Activated T-helper 9 cell treated with anti-CD3 and anti-CD28 coated beads, Interleukin-2, amount 50 U/mL, for 16 hours (primary cell): ENCODE measurements around the gene RFNG.

Source experiments
- DNase-seq: peaks from one replicate; pipeline ENCODE4 v3.0.0-alpha.2; 2020; ENCODE audit warnings: low read depth

Gene RFNG

GRCh38 chr17:82089723-82090548, 38.3 kb upstream of the RFNG start:
- no peak for DNase-seq

- no peak for DNase-seq
These were observed 37.5 kb upstream of the RFNG start for GRCh38 chr17:82088838-82089722.

GRCh38 chr17:82087961-82088837, 36.6 kb upstream of the RFNG start:
- no peak for DNase-seq

GRCh38 chr17:82086941-82087906, 35.6 kb upstream of the RFNG start:
- DNase-seq, result no peak

- DNase-seq, result no peak
These were observed 34.5 kb upstream of the RFNG start for GRCh38 chr17:82085931-82086764.

- DNase-seq, result no peak
These were observed 33.6 kb upstream of the RFNG start for GRCh38 chr17:82085031-82085861.

- DNase-seq, result no peak
These were observed 32.9 kb upstream of the RFNG start for GRCh38 chr17:82084373-82085030.

- no peak for DNase-seq
These were observed 32.1 kb upstream of the RFNG start for GRCh38 chr17:82083533-82084359.

- DNase-seq, result no peak
These were observed 31.4 kb upstream of the RFNG start for GRCh38 chr17:82083009-82083408.

GRCh38 chr17:82082456-82082855, 30.8 kb upstream of the RFNG start:
- DNase-seq, result no peak

GRCh38 chr17:82081966-82082365, 30.4 kb upstream of the RFNG start:
- DNase-seq, result no peak

- no peak for DNase-seq
These were observed 29.9 kb upstream of the RFNG start for GRCh38 chr17:82081546-82081945.

GRCh38 chr17:82080789-82081464, 29.3 kb upstream of the RFNG start:
- no peak for DNase-seq

- no peak for DNase-seq
These were observed 28.6 kb upstream of the RFNG start for GRCh38 chr17:82080048-82080788.

- no peak for DNase-seq
These were observed 27.5 kb upstream of the RFNG start for GRCh38 chr17:82079001-82079677.

- DNase-seq, result no peak
These were observed 26.8 kb upstream of the RFNG start for GRCh38 chr17:82078433-82078832.
